ENCODE results near the gene COMMD3.

Gene COMMD3

GRCh38 chr10:22363305-22363704 is 47.1 kb downstream of the COMMD3 start:
- Histone ChIP-seq H3K4me3 (ENCODE audit: low read length, poor library complexity, severe bottlenecking) (no peak overlapping the region), H3K9me2 (replicated peaks; ENCODE audit: low read depth, low read length) (no peaks in the 10 kb centered on the region), H3K79me2 (ENCODE audit: insufficient read depth, low read length) (no peaks in the 10 kb centered on the region), H2AFZ (ENCODE audit: low read length) (no peak overlapping the region), H3F3A (ENCODE audit: low read depth) (no peaks in the 10 kb centered on the region), H3K4me1 (ENCODE audit: insufficient read depth, low read length, poor library complexity, severe bottlenecking) (peaks cover 23% of the 10 kb centered on the region), H3K4me2 (ENCODE audit: low read depth, low read length, poor library complexity, severe bottlenecking) (no peak overlapping the region), H3K27me3 (ENCODE audit: insufficient read depth, low read length, poor library complexity, severe bottlenecking) (no peaks in the 10 kb centered on the region), H3K9ac (ENCODE audit: low read depth, low read length, poor library complexity, severe bottlenecking) (no peak overlapping the region), H3K9me3 (ENCODE audit: insufficient read depth, low read depth, low read length) (no peaks in the 10 kb centered on the region), H3K36me3 (ENCODE audit: insufficient read depth, low read length) (no peaks in the 10 kb centered on the region), H4K20me1 (ENCODE audit: insufficient read depth, low read length, poor library complexity, severe bottlenecking) (no peaks in the 10 kb centered on the region)
- TF ChIP-seq EZH2phosphoT487 (IDR thresholded peaks at IDR 0.05; ENCODE audit: borderline replicate concordance) (no peak), CTCF (conservative IDR thresholded peaks at IDR 0.05; ENCODE audit: low read length) (no peak)

- Histone ChIP-seq H3F3A (ENCODE audit: low read depth) (no peaks in the 10 kb centered on the region), H3K9me2 (replicated peaks; ENCODE audit: low read depth, low read length) (no peaks in the 10 kb centered on the region), H3K9ac (ENCODE audit: low read depth, low read length, poor library complexity, severe bottlenecking) (no peak overlapping the region), H3K4me3 (ENCODE audit: low read length, poor library complexity, severe bottlenecking) (no peak overlapping the region), H3K79me2 (ENCODE audit: insufficient read depth, low read length) (no peaks in the 10 kb centered on the region), H3K36me3 (ENCODE audit: insufficient read depth, low read length) (no peaks in the 10 kb centered on the region), H3K4me2 (ENCODE audit: low read depth, low read length, poor library complexity, severe bottlenecking) (no peak overlapping the region), H3K4me1 (ENCODE audit: insufficient read depth, low read length, poor library complexity, severe bottlenecking) (peaks cover 35% of the 10 kb centered on the region), H2AFZ (ENCODE audit: low read length) (no peak overlapping the region), H4K20me1 (ENCODE audit: insufficient read depth, low read length, poor library complexity, severe bottlenecking) (no peaks in the 10 kb centered on the region), H3K27me3 (ENCODE audit: insufficient read depth, low read length, poor library complexity, severe bottlenecking) (no peaks in the 10 kb centered on the region), H3K9me3 (ENCODE audit: insufficient read depth, low read depth, low read length) (no peaks in the 10 kb centered on the region)
- TF ChIP-seq EZH2phosphoT487 (IDR thresholded peaks at IDR 0.05; ENCODE audit: borderline replicate concordance) (no peak), CTCF (conservative IDR thresholded peaks at IDR 0.05; ENCODE audit: low read length) (no peak)
Measured at GRCh38 chr10:22364407-22365140, 48.4 kb downstream of the COMMD3 start.

- Histone ChIP-seq H3K9ac (ENCODE audit: low read depth, low read length, poor library complexity, severe bottlenecking) (no peak overlapping the region), H3K9me2 (replicated peaks; ENCODE audit: low read depth, low read length) (no peaks in the 10 kb centered on the region), H3K27me3 (ENCODE audit: insufficient read depth, low read length, poor library complexity, severe bottlenecking) (no peaks in the 10 kb centered on the region), H3K36me3 (ENCODE audit: insufficient read depth, low read length) (no peaks in the 10 kb centered on the region), H3K79me2 (ENCODE audit: insufficient read depth, low read length) (no peaks in the 10 kb centered on the region), H3F3A (ENCODE audit: low read depth) (no peaks in the 10 kb centered on the region), H3K4me2 (ENCODE audit: low read depth, low read length, poor library complexity, severe bottlenecking) (no peak overlapping the region), H2AFZ (ENCODE audit: low read length) (no peak overlapping the region), H3K4me3 (ENCODE audit: low read length, poor library complexity, severe bottlenecking) (no peak overlapping the region), H4K20me1 (ENCODE audit: insufficient read depth, low read length, poor library complexity, severe bottlenecking) (no peaks in the 10 kb centered on the region), H3K4me1 (ENCODE audit: insufficient read depth, low read length, poor library complexity, severe bottlenecking) (peaks cover 41% of the 10 kb centered on the region), H3K9me3 (ENCODE audit: insufficient read depth, low read depth, low read length) (no peaks in the 10 kb centered on the region)
- TF ChIP-seq CTCF (conservative IDR thresholded peaks at IDR 0.05; ENCODE audit: low read length) (no peak), EZH2phosphoT487 (IDR thresholded peaks at IDR 0.05; ENCODE audit: borderline replicate concordance) (no peak)
Measured at GRCh38 chr10:22365233-22365632, 49.0 kb downstream of the COMMD3 start.

Data from Loucy (cell line).